OCI-M1 (cell line): ENCODE data around the gene BEND5.

Source experiments
- DNase-seq: peaks from one replicate; lab custom pipeline; 2025; lab: John Stamatoyannopoulos, UW

The BEND5 gene

GRCh38 chr1:48718705-48719104, 58.0 kb downstream of the BEND5 start:
- DNase-seq: no peak

- no peak for DNase-seq
Observed at GRCh38 chr1:48718116-48718630, 58.5 kb downstream of the BEND5 start.

DNA sequence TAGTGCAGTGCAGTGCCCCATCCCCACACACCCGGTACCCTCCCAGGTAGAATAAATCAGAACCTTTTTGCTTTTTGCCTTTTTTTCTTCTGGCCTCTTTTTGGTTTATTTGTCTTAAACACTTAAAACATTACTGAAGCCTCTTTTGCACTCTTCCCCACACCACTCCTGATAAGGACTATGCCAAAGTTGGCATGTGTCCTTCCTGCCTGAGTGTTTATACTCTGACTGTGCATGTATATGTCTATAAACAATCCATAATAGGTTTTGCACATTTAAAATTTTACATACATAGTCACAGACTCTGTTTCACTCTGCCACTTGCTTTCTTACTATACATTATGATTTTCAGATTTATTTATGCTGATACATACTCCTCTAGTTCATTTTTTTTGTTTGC, 59.6 kb downstream of the BEND5 start:
- DNase-seq: no peak

- DNase-seq: no peak
Observed at GRCh38 chr1:48715921-48716320, 60.8 kb downstream of the BEND5 start.

DNA sequence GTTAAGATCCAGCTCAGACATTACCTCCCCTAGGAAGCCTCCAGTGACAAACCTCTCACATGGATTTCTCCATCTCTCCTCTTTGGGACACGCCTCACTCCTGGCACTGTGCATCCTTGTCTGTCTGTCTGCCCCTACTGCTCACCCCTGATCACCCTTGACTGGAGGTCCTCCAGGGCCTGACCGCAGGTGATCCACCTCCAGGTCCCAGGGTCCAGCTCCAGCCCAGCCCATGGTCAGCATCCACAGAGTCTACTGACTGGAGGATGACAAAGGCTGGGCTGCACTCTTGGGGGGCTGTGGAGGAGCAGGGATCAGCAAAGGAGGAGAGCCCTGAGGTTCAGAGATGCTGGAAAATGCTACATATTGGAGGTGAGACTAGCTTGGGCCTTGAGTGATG, 65.8 kb downstream of the BEND5 start:
- no peak for DNase-seq

DNA sequence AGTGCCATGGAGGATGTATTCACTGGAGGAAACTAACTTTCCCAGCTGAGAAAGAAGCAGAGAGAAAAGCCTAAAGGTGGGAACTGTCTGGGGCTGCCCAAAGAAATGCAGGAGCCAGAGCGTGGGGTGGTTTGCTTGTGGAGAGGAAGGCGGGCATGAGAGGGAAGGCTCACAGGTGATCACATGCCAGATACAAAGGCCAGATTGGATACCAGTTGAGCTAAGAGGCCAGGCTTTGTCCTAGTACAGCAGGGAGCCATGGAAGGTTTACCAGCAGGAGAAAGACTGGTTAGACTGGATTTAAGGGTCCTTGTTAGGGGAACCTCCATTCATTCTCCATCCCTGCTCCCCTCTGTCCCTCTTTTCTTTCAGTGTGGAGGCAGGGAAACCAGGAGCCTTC, 66.4 kb downstream of the BEND5 start:
- DNase-seq: no peak

- no peak for DNase-seq
Observed at GRCh38 chr1:48704736-48705135, 72.0 kb downstream of the BEND5 start.

- DNase-seq: no peak
Observed at GRCh38 chr1:48701445-48701844, 75.2 kb downstream of the BEND5 start.

DNA sequence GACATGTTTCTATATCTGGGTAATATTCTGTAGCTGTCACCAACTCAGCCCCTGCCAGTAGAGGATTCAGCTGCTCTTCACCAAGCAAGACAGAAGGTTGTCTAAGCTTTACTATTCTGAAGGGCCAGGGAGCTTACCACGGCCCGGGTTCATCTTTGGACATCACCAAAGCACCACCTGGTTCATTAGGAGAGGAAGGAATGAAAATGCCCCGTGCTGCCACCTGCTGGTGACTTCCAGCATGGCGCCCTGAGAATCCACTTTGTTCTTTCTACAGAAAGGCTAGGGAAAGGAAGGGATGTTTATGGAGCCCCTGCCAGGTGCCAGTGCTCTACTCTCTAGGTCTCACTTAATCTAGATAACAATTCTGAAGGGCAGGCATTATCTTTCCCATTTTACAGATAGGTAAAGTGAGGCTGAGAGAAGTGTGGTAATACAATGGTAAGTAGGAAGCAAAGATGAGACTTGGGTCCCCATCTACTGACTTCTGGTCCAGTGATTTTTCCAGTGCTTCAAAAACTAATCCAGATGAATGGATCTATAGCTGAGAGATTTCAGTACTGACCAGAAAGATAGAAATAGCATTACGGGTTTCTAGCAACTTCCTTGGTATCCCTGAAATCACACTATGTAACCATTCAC, 79.5 kb downstream of the BEND5 start:
- DNase-seq: peak; percentile 64

- no peak for DNase-seq
Observed at GRCh38 chr1:48695161-48695560, 81.5 kb downstream of the BEND5 start.

DNA sequence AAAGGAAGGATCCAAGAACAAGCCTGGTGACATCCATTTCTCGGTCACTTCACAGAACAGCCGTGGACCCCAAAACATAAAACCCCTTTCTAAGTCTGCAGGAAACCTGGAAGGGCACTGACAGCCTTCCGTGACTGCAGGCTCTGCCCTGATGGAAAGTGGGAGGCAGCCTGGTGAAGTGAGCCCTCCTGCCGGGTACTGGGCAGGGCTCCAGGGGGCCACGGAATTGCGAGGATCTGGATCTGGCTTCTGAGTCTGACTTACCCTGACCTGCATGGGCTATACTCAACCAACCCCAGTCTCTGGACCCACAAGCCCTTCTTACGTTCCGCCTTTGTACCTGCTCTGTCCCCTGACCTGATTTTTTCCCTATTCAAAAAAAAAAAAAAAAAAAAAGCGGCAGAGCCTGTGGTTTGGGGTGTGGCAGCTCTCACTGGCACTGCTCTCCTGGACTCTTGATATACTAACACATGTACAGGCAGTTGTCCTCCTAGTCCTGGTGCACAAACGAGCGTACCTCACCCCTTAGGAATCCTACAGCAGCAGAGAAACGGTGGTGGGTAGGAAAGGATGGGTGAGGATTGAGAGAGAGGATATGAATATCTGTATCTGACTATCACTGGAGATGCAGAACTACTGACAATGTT, 82.9 kb downstream of the BEND5 start:
- DNase-seq: no peak

- DNase-seq: no peak
Observed at GRCh38 chr1:48693180-48693579, 83.5 kb downstream of the BEND5 start.

GRCh38 chr1:48692235-48692634, 84.5 kb downstream of the BEND5 start:
- DNase-seq: no peak

DNA sequence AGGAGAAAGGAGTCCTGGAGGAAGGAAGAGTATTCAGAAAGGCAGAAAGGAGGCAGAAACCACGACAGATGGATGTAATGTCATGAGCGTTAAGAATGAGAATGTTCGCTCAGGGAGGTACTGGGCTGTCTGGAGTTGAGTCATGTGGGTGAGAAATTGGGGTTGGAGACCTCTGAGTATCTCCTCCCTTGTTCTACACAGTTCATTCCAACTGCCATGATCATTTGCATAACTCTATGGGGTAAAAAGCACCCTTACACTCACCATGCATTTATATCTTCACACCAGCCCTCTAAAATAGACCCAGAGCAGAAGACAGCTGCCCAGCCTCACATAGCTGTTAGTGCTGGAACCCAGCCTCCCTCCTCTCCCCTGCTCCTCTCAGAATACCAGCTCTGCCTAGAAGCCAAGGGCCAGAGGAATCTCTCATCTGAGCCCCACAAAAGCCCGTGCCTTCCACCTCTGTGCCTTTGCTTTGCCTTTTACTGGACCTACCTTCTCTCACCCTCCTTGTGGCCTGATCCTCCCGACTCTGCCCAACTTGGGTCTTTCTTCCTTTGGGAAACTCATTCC, 85.2 kb downstream of the BEND5 start:
- no peak for DNase-seq

GRCh38 chr1:48688102-48688760, 88.5 kb downstream of the BEND5 start:
- no peak for DNase-seq

- no peak for DNase-seq
Observed at GRCh38 chr1:48687282-48688045, 89.2 kb downstream of the BEND5 start.

DNA sequence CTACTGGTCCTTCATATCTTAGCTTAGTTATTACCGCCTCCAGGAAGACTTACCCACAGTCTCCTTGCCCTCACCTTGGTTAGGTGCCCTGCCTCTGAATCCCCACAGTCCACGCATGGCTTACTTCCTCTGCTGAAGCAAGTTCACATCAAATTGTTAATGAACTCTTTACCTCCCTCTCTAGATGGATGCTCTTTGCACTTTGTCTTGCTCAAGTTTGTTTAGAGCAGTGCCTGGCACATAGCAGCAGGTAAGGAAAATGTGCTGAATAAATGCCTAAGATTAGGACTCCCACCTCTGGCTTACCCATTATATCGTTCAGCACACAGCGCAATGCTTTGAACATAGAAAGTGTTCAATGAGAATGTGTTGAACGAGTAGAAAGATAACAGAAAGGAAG, 90.5 kb downstream of the BEND5 start:
- DNase-seq: no peak

- DNase-seq: no peak
Observed at GRCh38 chr1:48684381-48684780, 92.3 kb downstream of the BEND5 start.

DNA sequence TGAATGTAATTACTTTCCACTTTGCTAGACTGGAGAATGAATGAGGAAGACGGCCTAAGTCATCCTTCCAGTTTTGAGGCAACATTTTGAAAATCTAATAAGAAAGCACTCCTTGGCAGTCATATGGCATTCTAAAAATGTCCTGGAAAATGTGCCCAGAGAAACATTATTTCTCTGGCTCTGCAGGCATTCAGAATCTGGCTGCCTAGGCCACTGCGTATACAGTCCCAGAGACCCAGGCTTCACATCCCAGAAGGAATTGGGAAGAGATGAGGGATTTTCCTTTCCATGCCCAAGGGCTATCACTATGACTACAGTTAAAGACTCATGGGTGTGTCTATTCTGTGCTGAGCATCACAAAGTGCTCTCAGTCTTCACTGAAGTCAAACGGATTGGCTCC, 92.9 kb downstream of the BEND5 start:
- DNase-seq: no peak

DNA sequence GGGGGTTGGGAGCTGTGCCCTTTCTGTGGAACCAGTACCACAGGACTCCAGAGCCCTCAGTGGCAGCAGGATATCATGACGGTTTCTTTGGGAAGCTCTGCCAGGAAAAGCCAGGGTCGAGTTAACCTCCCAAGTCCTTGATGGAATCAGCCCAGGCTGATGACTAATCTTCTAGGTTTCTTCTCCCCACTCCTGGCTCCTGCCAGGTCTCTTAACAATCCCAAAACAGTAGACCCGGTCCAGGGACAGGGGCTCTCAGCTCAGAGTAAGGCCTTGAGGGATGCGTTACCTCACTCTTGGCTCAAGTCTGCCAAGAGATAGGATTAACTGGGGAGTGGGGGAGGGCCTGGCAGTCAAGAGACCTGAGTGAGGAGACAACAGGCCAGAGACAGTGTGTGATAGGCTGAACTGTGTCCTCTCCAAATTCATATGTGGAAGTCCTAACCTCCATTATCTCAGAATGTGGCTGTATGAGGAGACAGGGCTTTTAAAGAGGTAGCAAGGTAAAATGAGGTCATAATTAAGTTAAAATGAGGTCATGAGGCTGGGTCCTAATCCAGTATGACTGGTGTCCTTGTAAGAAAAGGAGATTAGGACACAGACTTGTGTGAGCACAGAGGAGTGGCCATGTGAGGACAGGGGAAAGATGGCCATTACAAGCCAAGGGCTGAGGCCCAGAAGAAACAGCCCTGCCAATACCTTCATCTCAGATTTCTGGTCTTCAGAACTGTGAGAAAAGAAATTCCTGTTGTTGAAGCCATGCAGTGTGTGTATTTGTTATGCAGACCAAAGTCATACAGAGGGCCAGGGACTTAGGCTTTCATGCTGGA, 95.0 kb downstream of the BEND5 start:
- no peak for DNase-seq

DNA sequence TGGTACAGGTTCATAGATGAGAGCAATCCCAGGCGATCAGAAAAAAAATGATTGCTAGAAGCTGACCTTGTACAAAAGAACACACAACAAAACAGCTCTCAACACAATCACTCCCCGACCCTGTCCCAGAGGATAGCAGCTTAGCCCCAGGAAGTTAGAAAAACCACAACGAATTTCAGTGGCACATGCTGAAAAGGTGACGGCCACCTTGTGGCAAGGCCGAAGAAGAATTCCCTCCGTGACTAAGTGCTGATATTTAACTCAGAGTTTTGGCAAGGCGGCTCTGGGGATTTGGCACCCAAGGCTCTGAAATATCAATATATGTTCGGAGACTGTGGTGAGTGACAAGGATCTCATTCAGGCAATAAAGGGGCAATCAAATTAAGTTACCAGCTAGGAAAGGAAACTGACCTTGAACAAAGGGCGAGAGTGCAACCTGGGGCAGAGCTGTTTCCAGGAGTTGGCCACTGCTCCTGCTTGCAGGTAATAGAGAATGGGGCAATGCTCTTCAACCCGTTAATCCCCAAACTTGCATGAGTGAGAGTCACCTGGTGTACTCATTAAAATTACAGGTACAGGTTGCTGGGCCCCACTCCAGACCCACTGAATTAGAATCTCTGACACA, 96.2 kb downstream of the BEND5 start:
- no peak for DNase-seq
